DMS79 treated with DMSO at 0.1 percent for 48 hours (cell line): ENCODE measurements around the gene FARS2.
A peak's percentile ranks its signal among the peaks of the same experiment; 100 is the strongest.

ENCODE experiments used
- DNase-seq: peaks from one replicate; lab custom pipeline; 2025; lab: John Stamatoyannopoulos, UW

The FARS2 gene

GRCh38 chr6:5260661-5261544 lies at the start of gene FARS2, which contains the start of gene LYRM4:
Gene FARS2, plus strand, starts transcription at chr6:5261513.
Gene LYRM4, minus strand, starts transcription at chr6:5260950. Its CDS starts 217 bp downstream, at chr6:5260733.
- DNase-seq = peak; percentile 38

GRCh38 chr6:5213836-5214235 lies 47.5 kb upstream of the FARS2 start:
- DNase-seq = no peak

GRCh38 chr6:5214570-5215052 lies 46.7 kb upstream of the FARS2 start:
- peak; percentile 40 for DNase-seq

- DNase-seq = peak; percentile 56
Measured at GRCh38 chr6:5215159-5215558, 46.2 kb upstream of the FARS2 start.

- no peak for DNase-seq
Measured at GRCh38 chr6:5215799-5216198, 45.5 kb upstream of the FARS2 start.

- DNase-seq = peak; percentile 18
Measured at GRCh38 chr6:5217356-5217755, 44.0 kb upstream of the FARS2 start.

GRCh38 chr6:5219011-5219691 lies 42.2 kb upstream of the FARS2 start:
- no peak for DNase-seq

- DNase-seq = no peak
Measured at GRCh38 chr6:5220443-5220842, 40.9 kb upstream of the FARS2 start.

GRCh38 chr6:5223309-5223708 lies 38.0 kb upstream of the FARS2 start:
- DNase-seq = no peak

- DNase-seq = no peak
Measured at GRCh38 chr6:5229356-5229755, 32.0 kb upstream of the FARS2 start.

GRCh38 chr6:5230081-5230480 lies 31.2 kb upstream of the FARS2 start:
- no peak for DNase-seq

- no peak for DNase-seq
Measured at GRCh38 chr6:5231289-5231688, 30.0 kb upstream of the FARS2 start.

- no peak for DNase-seq
Measured at GRCh38 chr6:5234874-5235273, 26.4 kb upstream of the FARS2 start.

GRCh38 chr6:5235830-5236229 lies 25.5 kb upstream of the FARS2 start:
- DNase-seq = no peak

GRCh38 chr6:5237805-5238204 lies 23.5 kb upstream of the FARS2 start:
- no peak for DNase-seq

- no peak for DNase-seq
Measured at GRCh38 chr6:5238336-5238735, 23.0 kb upstream of the FARS2 start.

- no peak for DNase-seq
Measured at GRCh38 chr6:5241252-5241651, 20.1 kb upstream of the FARS2 start.

- DNase-seq = no peak
Measured at GRCh38 chr6:5243069-5243468, 18.2 kb upstream of the FARS2 start.

GRCh38 chr6:5246141-5247097 lies 14.9 kb upstream of the FARS2 start:
- no peak for DNase-seq

- DNase-seq = no peak
Measured at GRCh38 chr6:5247201-5247600, 14.1 kb upstream of the FARS2 start.

GRCh38 chr6:5248302-5249098 lies 12.8 kb upstream of the FARS2 start:
- no peak for DNase-seq
